ENCODE results near the gene LDB3. TPM values are rescaled to one million over a fixed set of nuclear protein-coding genes. Genes with fewer than 3 reads are reported as not detected.
A peak's percentile ranks its signal among the peaks of the same experiment; 100 is the strongest.

Gene LDB3
- total and polyA plus RNA-seq, 3 donors from 2014 or later: 2.7 to 20.3 (median 3.6) TPM

DNA sequence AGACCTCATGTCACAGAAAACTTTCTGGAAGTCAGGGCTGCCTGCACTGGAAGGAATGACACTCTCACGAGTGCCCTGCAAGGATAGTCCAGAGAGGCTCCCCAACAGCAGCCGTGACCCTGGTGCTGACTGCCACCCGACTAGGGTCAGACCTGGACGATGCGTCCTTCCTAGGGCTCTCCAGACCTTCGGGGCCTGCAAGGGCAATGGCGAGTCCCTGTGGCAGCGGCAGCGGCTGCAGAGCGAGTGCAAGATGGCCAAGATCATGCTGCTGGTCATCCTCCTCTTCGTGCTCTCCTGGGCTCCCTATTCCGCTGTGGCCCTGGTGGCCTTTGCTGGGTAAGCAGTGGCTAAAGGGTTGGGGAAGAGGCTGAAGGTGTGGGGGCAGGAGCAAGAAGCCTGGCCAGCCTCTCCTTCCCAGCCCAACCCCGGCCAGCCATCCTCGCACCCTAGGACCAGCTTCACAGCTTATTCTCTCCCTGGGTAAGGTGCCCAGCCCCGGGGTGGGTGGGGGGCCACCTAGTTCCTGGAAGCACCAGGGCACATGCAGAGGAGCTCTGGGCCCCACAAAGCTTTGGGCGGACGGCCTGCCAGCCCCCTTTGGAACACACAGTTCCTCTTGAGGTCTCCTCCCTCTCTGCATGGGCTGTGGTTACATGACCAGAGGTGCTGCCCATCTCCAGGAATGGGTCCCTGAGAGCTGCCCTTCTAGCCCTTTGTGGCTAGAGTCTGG lies 8.4 kb upstream of the LDB3 start:
- no peak for DNase-seq
- WGBS, 2 donors: 90 to 94% methylated on average over 10 to 17 of the region's 17 CpGs
- TF ChIP-seq, protein P1, sequence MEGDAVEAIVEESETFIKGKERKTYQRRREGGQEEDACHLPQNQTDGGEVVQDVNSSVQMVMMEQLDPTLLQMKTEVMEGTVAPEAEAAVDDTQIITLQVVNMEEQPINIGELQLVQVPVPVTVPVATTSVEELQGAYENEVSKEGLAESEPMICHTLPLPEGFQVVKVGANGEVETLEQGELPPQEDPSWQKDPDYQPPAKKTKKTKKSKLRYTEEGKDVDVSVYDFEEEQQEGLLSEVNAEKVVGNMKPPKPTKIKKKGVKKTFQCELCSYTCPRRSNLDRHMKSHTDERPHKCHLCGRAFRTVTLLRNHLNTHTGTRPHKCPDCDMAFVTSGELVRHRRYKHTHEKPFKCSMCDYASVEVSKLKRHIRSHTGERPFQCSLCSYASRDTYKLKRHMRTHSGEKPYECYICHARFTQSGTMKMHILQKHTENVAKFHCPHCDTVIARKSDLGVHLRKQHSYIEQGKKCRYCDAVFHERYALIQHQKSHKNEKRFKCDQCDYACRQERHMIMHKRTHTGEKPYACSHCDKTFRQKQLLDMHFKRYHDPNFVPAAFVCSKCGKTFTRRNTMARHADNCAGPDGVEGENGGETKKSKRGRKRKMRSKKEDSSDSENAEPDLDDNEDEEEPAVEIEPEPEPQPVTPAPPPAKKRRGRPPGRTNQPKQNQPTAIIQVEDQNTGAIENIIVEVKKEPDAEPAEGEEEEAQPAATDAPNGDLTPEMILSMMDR (IDR thresholded peaks at IDR 0.05): no peak
- TF ChIP-seq POLR2A (IDR thresholded peaks at IDR 0.05): no peak
- H3K9me3 ChIP-seq: no peaks in the 10 kb centered on the region
- H3K27ac ChIP-seq: no peak overlapping the region
- H3K27me3 ChIP-seq: no peaks in the 10 kb centered on the region
- intact Hi-C loops (cut with DNase I; ENCODE audit: low total_unique reads): no loop called here
- H3K4me1 ChIP-seq: peaks cover 22% of the 10 kb centered on the region
- H3K4me3 ChIP-seq: no peak overlapping the region
- no peaks in the 10 kb centered on the region for H3K36me3 ChIP-seq (ENCODE audit: low read depth, missing control alignments)

DNA sequence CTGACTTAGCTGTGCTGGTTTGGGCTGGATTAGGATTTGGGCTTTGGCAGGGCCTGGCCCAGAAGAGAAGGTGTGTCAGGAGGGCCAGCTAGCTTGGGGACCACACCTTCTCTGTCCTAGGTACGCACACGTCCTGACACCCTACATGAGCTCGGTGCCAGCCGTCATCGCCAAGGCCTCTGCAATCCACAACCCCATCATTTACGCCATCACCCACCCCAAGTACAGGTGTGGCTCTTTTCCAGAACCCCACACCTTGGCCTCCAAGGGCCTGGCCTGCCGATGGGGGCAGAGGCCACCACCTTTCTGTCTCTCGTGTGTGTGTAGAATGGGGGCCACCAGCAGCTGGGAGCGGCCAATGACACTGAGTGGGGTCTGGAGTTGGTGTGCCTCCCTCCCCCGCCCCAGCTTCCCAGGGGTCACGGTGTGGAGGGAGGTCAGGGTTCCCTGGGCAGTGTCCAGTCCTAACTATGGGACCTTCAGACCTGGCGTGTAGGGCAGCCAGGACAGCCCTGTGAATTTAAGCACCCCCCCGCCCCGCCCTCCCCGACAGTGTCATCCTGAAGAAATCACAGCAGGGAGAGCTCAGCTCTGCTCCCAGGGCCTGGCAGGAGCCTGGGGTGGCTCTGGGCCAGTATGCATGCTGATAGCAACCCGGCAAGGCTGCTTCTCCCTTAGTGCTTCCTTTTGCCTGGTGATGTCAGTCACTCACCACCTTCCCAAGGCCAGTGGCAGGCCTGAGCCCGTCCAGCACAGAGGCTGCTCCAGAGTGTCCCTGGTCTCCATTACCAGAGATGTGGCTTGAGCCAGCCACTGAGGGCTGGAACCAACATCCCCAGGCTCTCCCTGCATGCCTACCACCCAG lies 6.9 kb upstream of the LDB3 start:
- peaks cover 29% of the 10 kb centered on the region for H3K4me1 ChIP-seq
- peak; percentile 88 for DNase-seq
- no peak overlapping the region for H3K27ac ChIP-seq
- H3K27me3 ChIP-seq: no peaks in the 10 kb centered on the region
- no peaks in the 10 kb centered on the region for H3K9me3 ChIP-seq
- H3K36me3 ChIP-seq (ENCODE audit: low read depth, missing control alignments): no peaks in the 10 kb centered on the region
- 59 to 83% methylated on average over 6 to 17 of the region's 17 CpGs for WGBS, 2 donors
- intact Hi-C loops (cut with DNase I; ENCODE audit: low total_unique reads): no loop called here
- no peak overlapping the region for H3K4me3 ChIP-seq
- no peak for TF ChIP-seq POLR2A (IDR thresholded peaks at IDR 0.05)
- TF ChIP-seq, protein P1 (IDR thresholded peaks at IDR 0.05): no peak

DNA sequence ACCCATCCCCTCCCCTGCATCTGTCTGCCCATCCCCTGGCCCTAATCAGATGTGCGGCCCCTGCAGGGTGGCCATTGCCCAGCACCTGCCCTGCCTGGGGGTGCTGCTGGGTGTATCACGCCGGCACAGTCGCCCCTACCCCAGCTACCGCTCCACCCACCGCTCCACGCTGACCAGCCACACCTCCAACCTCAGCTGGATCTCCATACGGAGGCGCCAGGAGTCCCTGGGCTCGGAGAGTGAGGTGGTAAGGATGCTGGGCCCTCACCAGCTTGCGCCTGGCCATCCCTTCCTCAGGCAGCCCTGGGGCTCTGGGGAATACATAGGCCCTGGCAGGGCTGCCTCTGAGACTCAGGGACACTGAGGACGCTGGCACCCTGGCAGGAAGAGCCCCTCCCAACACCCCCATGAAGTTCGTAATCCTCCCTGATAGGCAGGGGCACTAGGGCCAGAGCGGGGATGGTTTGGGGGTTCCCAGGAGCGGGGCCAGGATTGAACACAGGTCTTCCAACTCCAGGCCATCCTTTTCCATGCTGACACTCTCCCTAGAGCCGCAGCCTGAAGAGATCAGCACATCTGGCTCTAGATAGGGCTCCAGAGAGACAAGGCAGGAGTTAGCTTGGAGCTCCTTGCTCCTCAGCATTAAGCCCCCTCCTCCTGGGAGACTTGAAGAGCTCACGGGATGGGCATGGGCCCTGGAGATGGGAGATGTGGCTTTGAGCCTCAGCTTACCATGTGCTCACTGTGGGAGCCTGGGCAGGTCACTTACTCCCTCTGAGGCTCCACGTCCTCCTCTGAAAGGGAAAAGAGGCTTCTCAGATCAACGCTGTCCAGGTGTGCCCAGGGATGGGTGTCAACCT lies 5.9 kb upstream of the LDB3 start:
- TF ChIP-seq, protein P1 (IDR thresholded peaks at IDR 0.05): no peak
- no peak for TF ChIP-seq POLR2A (IDR thresholded peaks at IDR 0.05)
- DNase-seq: no peak
- Histone ChIP-seq H3K27ac (no peak overlapping the region), H3K4me1 (peaks cover 29% of the 10 kb centered on the region), H3K9me3 (no peaks in the 10 kb centered on the region), H3K27me3 (no peaks in the 10 kb centered on the region), H3K36me3 (ENCODE audit: low read depth, missing control alignments) (no peaks in the 10 kb centered on the region), H3K4me3 (no peak overlapping the region)
- intact Hi-C loops (cut with DNase I; ENCODE audit: low total_unique reads): no loop called here
- WGBS, 2 donors: 92 to 98% methylated on average over 13 to 19 of the region's 19 CpGs

DNA sequence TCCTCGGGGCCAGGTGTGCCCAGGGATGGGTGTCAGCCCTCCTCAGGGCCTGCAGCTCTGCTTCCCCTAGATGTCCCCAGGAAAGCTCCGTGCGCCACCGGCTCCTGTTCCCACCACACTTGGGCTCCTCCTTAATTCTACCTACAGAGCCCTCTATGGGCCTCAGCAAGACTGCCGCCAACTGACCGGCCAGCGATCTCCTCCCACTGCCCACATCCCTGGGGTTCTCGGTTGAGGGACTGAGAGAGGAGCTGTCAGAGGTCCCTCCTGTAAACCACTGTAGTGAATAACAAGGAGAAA lies 5.3 kb upstream of the LDB3 start:
- Histone ChIP-seq H3K27ac (no peak overlapping the region), H3K4me1 (peaks cover 29% of the 10 kb centered on the region), H3K4me3 (no peak overlapping the region), H3K9me3 (no peaks in the 10 kb centered on the region), H3K27me3 (no peaks in the 10 kb centered on the region), H3K36me3 (ENCODE audit: low read depth, missing control alignments) (no peaks in the 10 kb centered on the region)
- WGBS, 2 donors: 91% methylated on average over 8 of the region's 8 CpGs
- DNase-seq: no peak
- no peak for TF ChIP-seq POLR2A (IDR thresholded peaks at IDR 0.05)
- TF ChIP-seq, protein P1 (IDR thresholded peaks at IDR 0.05): no peak
- intact Hi-C loops (cut with DNase I; ENCODE audit: low total_unique reads): no loop called here
